LNCAP (cell line): ENCODE data around the gene NLGN1.

Experiments
- CTCF ChIP-seq: fragments of 450-650 bp; IDR thresholded peaks from 2 replicates; pipeline ENCODE4 v1.5.1; 2017; ENCODE audit warnings: mild to moderate bottlenecking

Gene NLGN1

GRCh38 chr3:173552526-173552925 lies 155.0 kb downstream of the NLGN1 start:
- no peak for TF ChIP-seq CTCF

- TF ChIP-seq CTCF: peak; percentile 84
These were observed 156.2 kb downstream of the NLGN1 start for GRCh38 chr3:173553635-173554280.

- no peak for TF ChIP-seq CTCF
These were observed 159.0 kb downstream of the NLGN1 start for GRCh38 chr3:173556546-173556945.

GRCh38 chr3:173567997-173568396 lies 170.5 kb downstream of the NLGN1 start:
- no peak for TF ChIP-seq CTCF

GRCh38 chr3:173568623-173569022 lies 171.1 kb downstream of the NLGN1 start:
- TF ChIP-seq CTCF: no peak

- no peak for TF ChIP-seq CTCF
These were observed 186.0 kb downstream of the NLGN1 start for GRCh38 chr3:173583496-173583895.

GRCh38 chr3:173584093-173584837 lies 186.7 kb downstream of the NLGN1 start:
- TF ChIP-seq CTCF: peak; percentile 58
